HCT116 (cell line): ENCODE results near the gene CACNG3. TPM values are rescaled to one million over a fixed set of nuclear protein-coding genes. Genes with fewer than 3 reads are reported as not detected.
A peak's percentile ranks its signal among the peaks of the same experiment; 100 is the strongest.

Experiments used
- ATAC-seq: fragments of 200-7000 bp; cut with Tn5 transposase; 2 replicates; pipeline ENCODE4 v1.9.1; 2020; ENCODE audit warnings: mild to moderate bottlenecking, moderate library complexity
- Bru-seq: library from RNA; stranded (reverse); fragments of 400-500 nt; gene quantifications from one replicate; lab custom pipeline; 2021; lab: Mats Ljungman, UMichigan
- BruChase-seq, 2 experiments: library from RNA; stranded (reverse); fragments of 400-500 nt; gene quantifications; one replicate each; lab custom pipeline; 2021; lab: Mats Ljungman, UMichigan
- BruUV-seq: library from RNA; stranded (reverse); fragments of 400-500 nt; replicated peaks from 2 replicates; lab custom pipeline; 2021; lab: Mats Ljungman, UMichigan
- CTCF ChIA-PET: fragments of 300-600 bp; sonication (Branson Sonifier 250); formaldehyde crosslinking; loops from one replicate; lab custom pipeline; 2021; ENCODE audit warnings: antibody characterized with exemption; lab: Charles Lee
- POLR2A ChIA-PET: fragments of 300-600, 350-600 bp; sonication (Branson Sonifier 250); formaldehyde crosslinking; loops from one replicate; lab custom pipeline; 2021; ENCODE audit warnings: antibody characterized with exemption; lab: Charles Lee
- RAD21 ChIA-PET, 2 experiments: fragments of 300-600 bp; sonication (Branson Sonifier 250); formaldehyde crosslinking; loops; one replicate each; lab custom pipeline; 2023; ENCODE audit warnings: low total read pairs in 2 of 2; ENCODE audit not compliant: uncharacterized antibody in 2 of 2, unreplicated experiment in 2 of 2, low non-redundant PET in 1 of 2; lab: Charles Lee
- DNase-seq: peaks from one replicate; pipeline ENCODE4 v3.0.0-alpha.2; 2010; ENCODE audit warnings: low read depth, low spot score
- H2AFZ ChIP-seq: fragments of 200-600 bp; shearing (Covaris generic), sonication (generic); 2 replicates; pipeline ENCODE4 v1.6.1; 2017; ENCODE audit warnings: low read depth, mixed run types, mixed read lengths, antibody characterized with exemption, low read length; ENCODE audit not compliant: poor library complexity, severe bottlenecking
- H3K27ac ChIP-seq: 2 replicates; pipeline ENCODE4 v1.5.1; 2012; ENCODE audit warnings: low read depth, low read length
- H3K27me3 ChIP-seq: fragments of 200-600 bp; sonication (generic); 2 replicates; pipeline ENCODE4 v1.6.1; 2016; ENCODE audit warnings: mixed run types, low read length, mixed read lengths; ENCODE audit not compliant: insufficient read depth
- H3K36me3 ChIP-seq, 2 experiments: fragments of 200-500 bp in 1 of 2; fragments of 200-600 bp in 1 of 2; sonication (Bioruptor generic) in 1 of 2; sonication (generic) in 1 of 2; 2 replicates each; pipeline versions ENCODE4 v1.5.1 to v1.6.1; 2014 to 2016; ENCODE audit warnings: low read length in 2 of 2, inconsistent platforms in 1 of 2, mixed read lengths in 1 of 2, mixed run types in 1 of 2; ENCODE audit not compliant: insufficient read depth in 2 of 2, control insufficient read depth in 1 of 2
- H3K4me1 ChIP-seq, 2 experiments: fragments of 200-600 bp in 1 of 2; sonication (generic) in 1 of 2; 2 replicates each; pipeline versions ENCODE4 v1.5.1 to v1.6.1; 2012 to 2017; ENCODE audit warnings: low read length in 2 of 2, inconsistent platforms in 1 of 2, mild to moderate bottlenecking in 1 of 2, mixed read lengths in 1 of 2, mixed run types in 1 of 2, moderate library complexity in 1 of 2; ENCODE audit not compliant: insufficient read depth in 2 of 2, control insufficient read depth in 1 of 2
- H3K4me2 ChIP-seq: fragments of 200-600 bp; sonication (generic); 2 replicates; pipeline ENCODE4 v1.6.1; 2017; ENCODE audit warnings: mixed run types, low read length, mixed read lengths
- H3K4me3 ChIP-seq, 2 experiments: fragments of 200-600 bp in 1 of 2; sonication (generic) in 1 of 2; replicated peaks in 1 of 2; 2 replicates each; pipeline ENCODE4 v1.5.1; 2011 to 2016; ENCODE audit warnings: low read length in 2 of 2, control low read depth in 1 of 2, low read depth in 1 of 2, mild to moderate bottlenecking in 1 of 2, mixed read lengths in 1 of 2, mixed run types in 1 of 2
- H3K79me2 ChIP-seq: fragments of 200-600 bp; sonication (generic); 2 replicates; pipeline ENCODE4 v1.6.1; 2017; ENCODE audit warnings: mild to moderate bottlenecking, mixed run types, low read length, moderate library complexity, mixed read lengths; ENCODE audit not compliant: insufficient read depth
- H3K9ac ChIP-seq: fragments of 200-600 bp; sonication (generic); 2 replicates; pipeline ENCODE4 v1.6.1; 2016; ENCODE audit warnings: low read length, mixed read lengths
- H3K9me2 ChIP-seq: fragments of 200-600 bp; sonication (generic), shearing (Covaris generic); 2 replicates; pipeline ENCODE4 v1.6.1; 2017; ENCODE audit warnings: mixed run types, mild to moderate bottlenecking, moderate library complexity; ENCODE audit not compliant: insufficient read depth
- H3K9me3 ChIP-seq, 2 experiments: fragments of 200-500 bp in 1 of 2; fragments of 200-600 bp in 1 of 2; sonication (Bioruptor generic) in 1 of 2; sonication (generic) in 1 of 2; 2 replicates each; pipeline ENCODE4 v1.6.1; 2014 to 2017; ENCODE audit warnings: low read length in 2 of 2, mixed read lengths in 2 of 2, inconsistent platforms in 1 of 2, low read depth in 1 of 2, mild to moderate bottlenecking in 1 of 2, mixed run types in 1 of 2, moderate library complexity in 1 of 2; ENCODE audit not compliant: control insufficient read depth in 1 of 2, insufficient read depth in 1 of 2
- H4K20me1 ChIP-seq: fragments of 200-600 bp; sonication (generic), shearing (Covaris generic); 2 replicates; pipeline ENCODE4 v1.6.1; 2017; ENCODE audit warnings: mixed run types, mild to moderate bottlenecking, moderate library complexity; ENCODE audit not compliant: insufficient read depth
- EGR1 ChIP-seq: IDR thresholded peaks from 2 replicates; pipeline ENCODE4 v1.6.1; 2012; ENCODE audit warnings: low read depth
- EZH2phosphoT487 ChIP-seq: fragments of 200-600 bp; IDR thresholded peaks from 2 replicates; pipeline ENCODE4 v1.6.1; 2018; ENCODE audit warnings: antibody characterized with exemption, borderline replicate concordance
- POLR2A ChIP-seq: IDR thresholded peaks from 2 replicates; pipeline ENCODE4 v1.7.0; 2011; ENCODE audit warnings: borderline replicate concordance; ENCODE audit not compliant: insufficient read depth, insufficient read length; ENCODE audit errors: extremely low read depth
- REST ChIP-seq: IDR thresholded peaks from 2 replicates; pipeline ENCODE4 v1.6.1; 2012; ENCODE audit warnings: low read depth
- SIN3A ChIP-seq: IDR thresholded peaks from 2 replicates; pipeline ENCODE4 v1.6.1; 2012; ENCODE audit warnings: low read depth
- ZNF274 ChIP-seq: fragments of 200-500 bp; sonication (Bioruptor generic); IDR thresholded peaks from 2 replicates; pipeline ENCODE4 v1.6.1; 2014; ENCODE audit warnings: mild to moderate bottlenecking, low read depth, low read length, inconsistent platforms
- intact Hi-C: fragments of 100-400 bp; cut with micrococcal nuclease; formaldehyde crosslinking; loops from 2 replicates; pipeline ENCODE4 v1.10.0; 2022
- long read RNA-seq: library from polyadenylated mRNA; unstranded; transcript quantifications from one replicate; pipeline ENCODE4 v2.0.0, GENCODE V29; 2021; ENCODE audit not compliant: unreplicated experiment
- polyA plus RNA-seq: library from polyadenylated mRNA; unstranded; fragments of >200 nt; gene quantifications from 2 replicates; pipeline ENCODE4 v1.2.1, GENCODE V29; 2012; ENCODE audit warnings: missing spikeins
- total RNA-seq: library from RNA; stranded (reverse); gene quantifications from one replicate; pipeline ENCODE4 v1.2.1, GENCODE V29; 2021; ENCODE audit not compliant: unreplicated experiment

CACNG3 gene
- not detected for total RNA-seq
- not detected in 2 replicates for polyA plus RNA-seq
- Bru-seq, nascent RNA: not detected
- BruChase-seq, experiment 1, labeled RNA remaining after a 6-hour chase: not detected
- BruChase-seq, experiment 2, labeled RNA remaining after a 2-hour chase: percentile 1 among the genes with signal in this experiment
- long read RNA-seq: 0 reads

GRCh38 chr16:24255456-24256371, at the start of gene CACNG3:
Gene CACNG3 (plus strand): TSS chr16:24256335. CDS start chr16:24256755, 420 bp downstream.
- Histone ChIP-seq H3K4me3 (no peak within 1 kb of the TSS), H3K4me2 (no peak within 1 kb of the TSS), H3K36me3 (no peaks in the 10 kb centered on the region), H3K9me3 (no peaks in the 10 kb centered on the region), H4K20me1 (no peaks in the 10 kb centered on the region), H3K9me2 (no peaks in the 10 kb centered on the region), H3K79me2 (no peaks in the 10 kb centered on the region), H3K4me1 (no peaks in the 10 kb centered on the region), H3K27me3 (0 out of 2 replicates have a peak, but pooled peaks cover 8% of the 10 kb centered on the region), H3K9ac (no peak within 1 kb of the TSS), H3K27ac (no peak within 1 kb of the TSS), H2AFZ (no peak within 1 kb of the TSS)
- DNase-seq (no peak), ATAC-seq (no peak)
- CTCF ChIA-PET: interaction anchor here (1.1 to 3.7 kb wide), 4 partner anchors 10 to 249 kb away, joined by 4 to 39 read pairs (median 6); no protein-coding TSS in a partner anchor
- no TSS peak for BruUV-seq
- intact Hi-C loops: loop anchor here (10.0 kb wide), 1 partner anchor 181 kb away; no protein-coding TSS in a partner anchor
- POLR2A ChIA-PET: no interaction called here
- RAD21 ChIA-PET: no interaction called here
- TF ChIP-seq SIN3A (no peak), EGR1 (no peak), REST (peak; percentile 57), ZNF274 (no peak), POLR2A (no peak), EZH2phosphoT487 (no peak)
